ENCODE measurements around the gene U2AF1. TPM values are rescaled to one million over a fixed set of nuclear protein-coding genes. Genes with fewer than 3 reads are reported as not detected.

The U2AF1 gene
- total RNA-seq, 1 donor from 2014 or later: 52.6 TPM

Other genes starting within 250 kb of the U2AF1 start
- gene WDR4, start 228.0 kb downstream of the U2AF1 start, total RNA-seq: 13.8 and 30.7 TPM in 2 replicates
- gene NDUFV3, start 214.3 kb downstream of the U2AF1 start, total RNA-seq: 43.7 and 49.1 TPM in 2 replicates
- gene ERVH48-1, start 181.9 kb downstream of the U2AF1 start, total RNA-seq: not detected in 2 replicates
- 20.9 and 45.4 TPM in 2 replicates for gene PKNOX1, start 133.0 kb downstream of the U2AF1 start, total RNA-seq
- 53.9 and 82.4 TPM in 2 replicates for gene CBS, start 31.7 kb downstream of the U2AF1 start, total RNA-seq
- not detected in 2 replicates for gene CRYAA, start 61.4 kb upstream of the U2AF1 start, total RNA-seq

All from pulmonary artery endothelial cell (primary cell).